ENCODE measurements around the gene VRK3. TPM values are rescaled to one million over a fixed set of nuclear protein-coding genes. Genes with fewer than 3 reads are reported as not detected.
"Not testable (repeated sequence)": the region's sequence is repeated elsewhere in the genome, so short reads cannot be mapped to it uniquely, and the experiment has no call there.

VRK3 gene
- total RNA-seq, 4 donors from 2014 or later, result 26.3 to 67.7 (median 50.0) TPM

DNA sequence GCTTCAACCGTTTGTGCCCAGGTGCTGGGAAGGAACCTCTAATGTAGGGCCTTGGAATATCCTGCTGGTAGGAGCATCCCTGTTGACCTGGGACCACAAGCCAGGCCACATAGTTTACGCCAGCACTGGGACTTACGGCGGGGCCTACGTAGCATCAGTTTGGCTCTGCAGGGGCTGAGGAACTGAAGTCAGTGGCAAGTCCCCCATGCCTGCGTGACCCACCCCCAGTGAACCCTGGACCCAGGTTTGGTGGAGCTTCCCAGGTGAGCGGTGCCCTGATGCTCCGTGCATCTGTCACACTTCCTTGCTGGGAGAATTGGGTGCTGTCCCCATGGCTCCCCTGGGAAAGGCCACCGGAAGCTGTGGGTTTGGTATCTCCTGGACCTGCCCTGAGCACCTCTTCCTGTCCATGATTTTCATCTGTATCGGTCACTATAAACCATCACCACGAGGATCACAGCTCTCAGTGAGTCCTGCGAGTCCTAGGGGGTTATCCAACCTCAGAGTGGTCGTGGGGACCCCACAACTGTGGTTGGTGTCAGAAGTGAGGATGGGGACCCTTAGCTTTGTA lies 74.1 kb downstream of the VRK3 start:
- in situ Hi-C loops (cut with MboI; ENCODE audit: low pct_ligation_motif_present in 1 of 4, low pct_unique_long_range_greater_than_20kb in 1 of 4, low sequenced_read_pairs in 3 of 4), result no loop called here
- no peak for DNase-seq
- WGBS, 2 donors (ENCODE audit: low coverage in 1 of 2), result 70 to 84% methylated on average over 4 to 10 of the region's 13 CpGs
- intact Hi-C loops (cut with DNase I; ENCODE audit: low total_unique reads), result no loop called here
- no peaks in the 10 kb centered on the region for H3K36me3 ChIP-seq
- H3K27me3 ChIP-seq, result no peaks in the 10 kb centered on the region
- no peak overlapping the region for H3K27ac ChIP-seq
- peaks cover 3 to 47% (median 30%) of the 10 kb centered on the region in 4 donors for H3K4me1 ChIP-seq
- no peak overlapping the region for H3K4me3 ChIP-seq
- H3K9me3 ChIP-seq, result no peaks in the 10 kb centered on the region
- TF ChIP-seq POLR2AphosphoS5 (IDR thresholded peaks at IDR 0.05) (no peak), POLR2A (IDR thresholded peaks at IDR 0.05) (no peak), EP300 (IDR thresholded peaks at IDR 0.05; ENCODE audit: low read depth) (no peak)
- TF ChIP-seq, protein P1, sequence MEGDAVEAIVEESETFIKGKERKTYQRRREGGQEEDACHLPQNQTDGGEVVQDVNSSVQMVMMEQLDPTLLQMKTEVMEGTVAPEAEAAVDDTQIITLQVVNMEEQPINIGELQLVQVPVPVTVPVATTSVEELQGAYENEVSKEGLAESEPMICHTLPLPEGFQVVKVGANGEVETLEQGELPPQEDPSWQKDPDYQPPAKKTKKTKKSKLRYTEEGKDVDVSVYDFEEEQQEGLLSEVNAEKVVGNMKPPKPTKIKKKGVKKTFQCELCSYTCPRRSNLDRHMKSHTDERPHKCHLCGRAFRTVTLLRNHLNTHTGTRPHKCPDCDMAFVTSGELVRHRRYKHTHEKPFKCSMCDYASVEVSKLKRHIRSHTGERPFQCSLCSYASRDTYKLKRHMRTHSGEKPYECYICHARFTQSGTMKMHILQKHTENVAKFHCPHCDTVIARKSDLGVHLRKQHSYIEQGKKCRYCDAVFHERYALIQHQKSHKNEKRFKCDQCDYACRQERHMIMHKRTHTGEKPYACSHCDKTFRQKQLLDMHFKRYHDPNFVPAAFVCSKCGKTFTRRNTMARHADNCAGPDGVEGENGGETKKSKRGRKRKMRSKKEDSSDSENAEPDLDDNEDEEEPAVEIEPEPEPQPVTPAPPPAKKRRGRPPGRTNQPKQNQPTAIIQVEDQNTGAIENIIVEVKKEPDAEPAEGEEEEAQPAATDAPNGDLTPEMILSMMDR (IDR thresholded peaks at IDR 0.05), result no peak

DNA sequence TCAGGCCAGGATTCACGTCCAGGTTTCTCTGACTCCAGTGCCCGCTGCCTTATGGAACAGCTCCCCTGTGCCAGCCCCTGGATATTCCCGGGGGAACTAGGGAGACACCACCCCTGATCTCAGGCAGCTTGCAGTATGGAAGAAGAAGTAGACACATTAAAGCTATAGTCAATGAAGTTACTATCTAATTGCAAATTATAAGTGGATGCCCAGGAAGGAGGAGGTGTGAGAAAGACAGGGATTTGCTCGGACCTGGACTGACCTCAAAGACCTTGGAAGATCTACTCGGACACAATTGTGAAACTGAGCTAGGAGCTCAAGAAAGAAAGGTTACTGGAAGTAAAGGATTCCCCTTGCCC lies 74.6 kb downstream of the VRK3 start:
- TF ChIP-seq, protein P1 (IDR thresholded peaks at IDR 0.05), result no peak
- no peak for TF ChIP-seq POLR2AphosphoS5 (IDR thresholded peaks at IDR 0.05)
- no peak for TF ChIP-seq EP300 (IDR thresholded peaks at IDR 0.05; ENCODE audit: low read depth)
- no peak for TF ChIP-seq POLR2A (IDR thresholded peaks at IDR 0.05)
- in situ Hi-C loops (cut with MboI; ENCODE audit: low pct_ligation_motif_present in 1 of 4, low pct_unique_long_range_greater_than_20kb in 1 of 4, low sequenced_read_pairs in 3 of 4), result no loop called here
- peaks cover 3 to 42% (median 29%) of the 10 kb centered on the region in 4 donors for H3K4me1 ChIP-seq
- intact Hi-C loops (cut with DNase I; ENCODE audit: low total_unique reads), result no loop called here
- 68 to 70% methylated on average over 2 to 5 of the region's 5 CpGs for WGBS, 2 donors (ENCODE audit: low coverage in 1 of 2)
- no peak overlapping the region for H3K27ac ChIP-seq
- H3K4me3 ChIP-seq, result no peak overlapping the region
- H3K9me3 ChIP-seq, result no peaks in the 10 kb centered on the region
- no peaks in the 10 kb centered on the region for H3K27me3 ChIP-seq
- H3K36me3 ChIP-seq, result no peaks in the 10 kb centered on the region
- DNase-seq, result no peak

DNA sequence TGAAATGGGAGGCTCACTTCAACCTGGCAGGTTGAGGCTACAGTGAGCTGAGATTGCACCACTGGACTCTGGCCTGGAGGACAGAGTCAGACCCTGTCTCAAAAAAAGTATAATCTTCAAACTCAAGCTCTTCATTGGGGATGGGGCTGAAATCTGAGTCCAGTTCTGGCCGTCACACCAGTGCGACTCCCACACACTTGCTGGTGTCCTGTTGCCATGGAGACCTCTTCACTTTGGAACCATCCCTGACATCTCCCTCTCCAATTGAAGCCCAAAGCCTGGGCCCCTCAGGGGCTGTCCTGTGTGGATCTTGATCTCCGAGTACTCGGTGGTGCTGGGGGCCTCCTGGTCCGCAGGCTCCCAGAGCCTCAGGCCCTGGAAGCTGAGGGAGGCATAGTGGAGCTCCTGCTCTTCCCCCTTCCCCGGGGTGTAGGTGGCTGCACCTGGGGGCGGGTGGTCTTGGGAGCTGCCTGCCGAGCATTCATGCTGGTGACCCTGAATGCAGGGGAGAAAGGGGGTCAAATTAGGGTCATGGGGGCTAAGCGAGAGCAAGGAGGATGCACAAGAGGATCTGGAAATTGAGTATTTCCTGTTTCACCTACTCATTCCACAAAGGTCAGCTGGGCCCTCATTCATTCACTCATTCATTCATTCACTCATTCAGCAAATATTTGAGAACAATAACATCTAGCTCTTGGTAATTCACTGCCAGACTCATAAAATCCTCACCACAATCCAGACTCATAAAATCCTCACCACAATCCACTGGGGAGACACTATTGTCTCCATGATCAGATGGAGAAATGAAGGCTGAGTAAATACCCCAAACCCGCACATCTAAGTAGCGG lies 75.2 kb downstream of the VRK3 start:
- intact Hi-C loops (cut with DNase I; ENCODE audit: low total_unique reads), result no loop called here
- Histone ChIP-seq H3K4me1 (peaks cover 3 to 41% (median 25%) of the 10 kb centered on the region in 4 donors), H3K36me3 (no peaks in the 10 kb centered on the region), H3K27me3 (no peaks in the 10 kb centered on the region), H3K4me3 (no peak overlapping the region), H3K9me3 (no peaks in the 10 kb centered on the region), H3K27ac (no peak overlapping the region)
- DNase-seq, result no peak
- in situ Hi-C loops (cut with MboI; ENCODE audit: low pct_ligation_motif_present in 1 of 4, low pct_unique_long_range_greater_than_20kb in 1 of 4, low sequenced_read_pairs in 3 of 4), result no loop called here
- TF ChIP-seq, protein P1 (IDR thresholded peaks at IDR 0.05), result no peak
- no peak for TF ChIP-seq POLR2AphosphoS5 (IDR thresholded peaks at IDR 0.05)
- no peak for TF ChIP-seq POLR2A (IDR thresholded peaks at IDR 0.05)
- TF ChIP-seq EP300 (IDR thresholded peaks at IDR 0.05; ENCODE audit: low read depth), result no peak
- 59% methylated on average over 9 of the region's 11 CpGs; no CpG with 5 or more reads in 1 of the 2 donors for WGBS, 2 donors (ENCODE audit: low coverage in 1 of 2)

DNA sequence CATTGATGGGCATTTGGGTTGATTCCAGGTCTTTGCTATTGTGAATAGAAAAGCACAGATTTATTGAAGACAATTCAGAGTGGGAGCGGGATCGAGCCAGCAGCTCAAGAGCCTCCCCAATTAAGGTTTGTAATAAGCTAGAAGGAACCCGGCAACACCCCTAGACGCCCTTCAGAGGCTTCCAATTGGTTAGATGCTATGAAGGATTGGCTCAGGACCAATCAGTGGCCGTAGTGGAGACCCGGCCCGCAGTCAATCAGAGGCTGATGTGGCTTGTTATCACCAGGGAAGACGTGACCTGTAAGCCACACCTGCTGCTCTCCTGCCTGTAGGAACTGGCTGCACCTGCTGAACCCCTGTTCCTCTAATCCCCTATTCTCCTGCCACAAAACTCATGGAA lies 78.8 kb downstream of the VRK3 start:
- intact Hi-C loops (cut with DNase I; ENCODE audit: low total_unique reads), result no loop called here
- Histone ChIP-seq H3K4me3 (no peak overlapping the region), H3K36me3 (no peaks in the 10 kb centered on the region), H3K27me3 (no peaks in the 10 kb centered on the region), H3K4me1 (peaks cover 0 to 10% (median 4%) of the 10 kb centered on the region in 4 donors), H3K9me3 (no peaks in the 10 kb centered on the region), H3K27ac (no peak overlapping the region)
- in situ Hi-C loops (cut with MboI; ENCODE audit: low pct_ligation_motif_present in 1 of 4, low pct_unique_long_range_greater_than_20kb in 1 of 4, low sequenced_read_pairs in 3 of 4), result no loop called here
- TF ChIP-seq, protein P1 (IDR thresholded peaks at IDR 0.05), result no peak
- TF ChIP-seq POLR2A (IDR thresholded peaks at IDR 0.05), result no peak
- no peak for TF ChIP-seq EP300 (IDR thresholded peaks at IDR 0.05; ENCODE audit: low read depth)
- no peak for TF ChIP-seq POLR2AphosphoS5 (IDR thresholded peaks at IDR 0.05)
- DNase-seq, result no peak
- WGBS, 2 donors (ENCODE audit: low coverage in 1 of 2), result 80% methylated on average over 8 of the region's 8 CpGs; no CpG with 5 or more reads in 1 of the 2 donors

DNA sequence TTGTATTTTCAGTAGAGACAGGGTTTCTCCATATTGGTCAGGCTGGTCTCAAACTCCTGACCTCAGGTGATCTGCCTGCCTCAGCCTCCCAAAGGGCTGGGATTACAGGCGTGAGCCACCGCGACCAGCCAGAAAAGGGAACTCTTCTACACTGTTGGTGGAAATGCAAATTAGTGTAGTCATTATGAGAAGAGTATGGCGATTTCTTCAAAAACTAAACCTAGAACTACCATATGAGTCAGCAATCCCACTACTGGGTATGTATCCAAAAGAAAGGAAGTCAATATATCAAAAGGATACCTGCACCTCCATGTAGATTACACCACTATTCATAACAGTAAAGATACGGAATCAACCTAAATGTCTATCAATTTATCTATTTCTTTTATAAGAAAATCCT lies 80.6 kb downstream of the VRK3 start:
- H3K4me1 ChIP-seq; H3K4me3 ChIP-seq; H3K36me3 ChIP-seq; H3K9me3 ChIP-seq; DNase-seq; in situ Hi-C loops (cut with MboI; ENCODE audit: low pct_ligation_motif_present in 1 of 4, low pct_unique_long_range_greater_than_20kb in 1 of 4, low sequenced_read_pairs in 3 of 4); H3K27me3 ChIP-seq; intact Hi-C loops (cut with DNase I; ENCODE audit: low total_unique reads): not testable (repeated sequence)
- H3K27ac ChIP-seq, result peak overlapping the region in 1 of 4 donors; percentile 40
- WGBS, 2 donors (ENCODE audit: low coverage in 1 of 2), result 66 to 68% methylated on average over 2 to 5 of the region's 5 CpGs

All from transverse colon (tissue), 4 donors.